ENCODE results near the gene RBM12. TPM values are rescaled to one million over a fixed set of nuclear protein-coding genes. Genes with fewer than 3 reads are reported as not detected.

Gene RBM12
- total and polyA plus RNA-seq, 2 donors (not counting 1 experiment from before 2014, with no cell fraction given): 52.7 to 144 TPM

DNA sequence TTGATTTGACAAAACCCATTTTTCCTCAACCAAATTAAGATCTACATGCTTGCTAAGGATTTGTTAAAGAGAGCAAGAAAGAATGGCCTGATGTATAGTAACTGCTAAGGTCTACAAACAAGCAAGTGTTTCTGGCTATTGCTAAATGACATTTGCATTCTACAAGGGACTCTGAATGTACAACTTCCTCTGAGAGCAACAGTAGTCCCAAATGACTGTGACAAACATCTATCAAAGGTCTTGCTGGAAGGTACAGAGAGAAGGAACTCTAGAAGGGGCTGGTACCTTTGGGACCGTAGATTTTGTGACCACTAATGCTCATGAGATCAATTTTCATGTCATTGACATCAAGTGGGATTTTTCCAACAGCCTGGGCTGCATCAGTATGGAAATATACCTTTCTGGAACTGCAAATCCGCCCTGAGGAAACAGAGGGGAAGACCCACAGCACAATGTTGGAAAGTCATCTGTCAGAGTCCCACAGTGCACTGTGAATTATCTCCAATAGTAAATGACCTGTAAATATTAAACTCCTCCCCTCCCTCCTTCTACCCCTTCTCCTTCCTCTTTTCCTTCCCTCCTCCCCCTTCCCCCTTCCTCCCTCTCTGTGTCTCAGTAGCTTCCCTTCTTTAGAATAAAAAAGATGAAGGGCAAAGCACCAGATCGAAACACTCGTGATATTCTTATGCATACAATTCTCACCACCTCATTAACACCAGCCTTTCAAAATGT lies 15.9 kb upstream of the RBM12 start:
- H3K4me3 Mint-ChIP-seq: peak overlapping the region; percentile 36

DNA sequence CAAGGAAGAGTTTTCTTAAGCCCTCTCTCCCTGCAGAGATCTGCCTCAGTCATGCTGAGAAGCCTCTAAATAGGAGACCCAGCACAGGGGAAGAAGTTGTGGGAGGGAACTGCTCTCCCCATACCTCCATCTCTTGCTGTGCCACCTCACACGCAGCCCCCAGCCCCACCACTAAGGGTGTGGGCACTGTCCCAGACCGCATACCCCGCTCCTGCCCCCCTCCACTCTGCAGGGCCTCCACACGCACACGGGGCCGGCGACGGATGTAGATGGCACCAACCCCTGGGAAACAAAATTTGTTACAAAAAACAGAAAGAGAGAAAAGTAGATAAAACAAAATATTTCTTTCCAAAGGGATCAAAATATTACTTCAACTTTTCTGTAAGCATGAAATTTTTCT lies 10.2 kb upstream of the RBM12 start:
- H3K4me2 ChIP-seq (replicated peaks; ENCODE audit: low read depth, low read length, poor library complexity, severe bottlenecking): no peak overlapping the region
- H3K27me3 ChIP-seq (replicated peaks in 1 of 4; ENCODE audit: control extremely low read depth in 1 of 4, control insufficient read depth in 3 of 4, insufficient read depth in 4 of 4, low read length in 3 of 4): no peaks in the 10 kb centered on the region
- Mint-ChIP-seq H3K9me3 (ENCODE audit: insufficient read depth) (no peaks in the 10 kb centered on the region), H3K27me3 (no peaks in the 10 kb centered on the region), H3K4me1 (peaks cover 3% of the 10 kb centered on the region), H3K27ac (no peak overlapping the region), H3K4me3 (no peak overlapping the region)
- DNase-seq (no peak), ATAC-seq (ENCODE audit: low read depth) (no peak)
- no peaks in the 10 kb centered on the region for H3K9me3 ChIP-seq (ENCODE audit: control extremely low read depth in 1 of 3, control insufficient read depth in 2 of 3, insufficient read depth in 1 of 3, low read length in 2 of 3)
- whole genome bisulfite sequencing (ENCODE audit: insufficient coverage): no CpG with 5 or more reads among the region's 8 CpGs
- no peaks in the 10 kb centered on the region for H4K20me1 ChIP-seq (ENCODE audit: control insufficient read depth, insufficient read depth, low read length, poor library complexity, severe bottlenecking)
- no peak overlapping the region for H3K27ac ChIP-seq (ENCODE audit: low read length in 2 of 2)
- ChIA-PET POLR2A (interaction anchor here (0.5 kb wide), 1 partner anchor 9 kb away, joined by 4 read pairs; no protein-coding TSS in a partner anchor), CTCF (no interaction called here)
- no peaks in the 10 kb centered on the region for H3K4me1 ChIP-seq (ENCODE audit: control insufficient read depth in 2 of 2, insufficient read depth in 2 of 2, low read length in 2 of 2)
- peaks cover 3% of the 10 kb centered on the region for H3K79me2 ChIP-seq (ENCODE audit: control insufficient read depth, insufficient read depth, low read length)
- TF ChIP-seq, protein P1, sequence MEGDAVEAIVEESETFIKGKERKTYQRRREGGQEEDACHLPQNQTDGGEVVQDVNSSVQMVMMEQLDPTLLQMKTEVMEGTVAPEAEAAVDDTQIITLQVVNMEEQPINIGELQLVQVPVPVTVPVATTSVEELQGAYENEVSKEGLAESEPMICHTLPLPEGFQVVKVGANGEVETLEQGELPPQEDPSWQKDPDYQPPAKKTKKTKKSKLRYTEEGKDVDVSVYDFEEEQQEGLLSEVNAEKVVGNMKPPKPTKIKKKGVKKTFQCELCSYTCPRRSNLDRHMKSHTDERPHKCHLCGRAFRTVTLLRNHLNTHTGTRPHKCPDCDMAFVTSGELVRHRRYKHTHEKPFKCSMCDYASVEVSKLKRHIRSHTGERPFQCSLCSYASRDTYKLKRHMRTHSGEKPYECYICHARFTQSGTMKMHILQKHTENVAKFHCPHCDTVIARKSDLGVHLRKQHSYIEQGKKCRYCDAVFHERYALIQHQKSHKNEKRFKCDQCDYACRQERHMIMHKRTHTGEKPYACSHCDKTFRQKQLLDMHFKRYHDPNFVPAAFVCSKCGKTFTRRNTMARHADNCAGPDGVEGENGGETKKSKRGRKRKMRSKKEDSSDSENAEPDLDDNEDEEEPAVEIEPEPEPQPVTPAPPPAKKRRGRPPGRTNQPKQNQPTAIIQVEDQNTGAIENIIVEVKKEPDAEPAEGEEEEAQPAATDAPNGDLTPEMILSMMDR (IDR thresholded peaks at IDR 0.05): no peak
- TF ChIP-seq EZH2 (IDR thresholded peaks at IDR 0.05; ENCODE audit: borderline replicate concordance, insufficient read depth, low read depth, low read length, poor library complexity, severe bottlenecking): no peak
- intact Hi-C loops (cut with micrococcal nuclease): no loop called here
- H3K4me3 ChIP-seq (ENCODE audit: control extremely low read depth in 1 of 5, extremely low read depth in 1 of 5, insufficient read depth in 1 of 5, low read depth in 2 of 5, low read length in 4 of 5): no peak overlapping the region
- peaks cover 2 to 38% of the 10 kb centered on the region in 2 experiments for H3K36me3 ChIP-seq (replicated peaks in 1 of 2; ENCODE audit: control extremely low read depth in 1 of 2, control insufficient read depth in 1 of 2, extremely low read depth in 1 of 2, insufficient read depth in 2 of 2, low read length in 1 of 2)
- H3K9ac ChIP-seq (ENCODE audit: low read length): no peak overlapping the region
- no peak overlapping the region for H2AFZ ChIP-seq (ENCODE audit: insufficient read depth, low read depth, low read length, poor library complexity, severe bottlenecking)

More for the DNA sequence above, 15.9 kb upstream of the RBM12 start:
- CTCF ChIA-PET: no interaction called here
- peak overlapping the region; percentile 62 for H3K27ac Mint-ChIP-seq
- H3K9me3 Mint-ChIP-seq (ENCODE audit: insufficient read depth): no peaks in the 10 kb centered on the region
- peak; percentile 70 for ATAC-seq (ENCODE audit: low read depth)
- peaks cover 16% of the 10 kb centered on the region for H3K4me1 Mint-ChIP-seq
- peaks cover 3% of the 10 kb centered on the region for H3K79me2 ChIP-seq (ENCODE audit: control insufficient read depth, insufficient read depth, low read length)
- no peaks in the 10 kb centered on the region for H3K27me3 Mint-ChIP-seq
- intact Hi-C loops (cut with micrococcal nuclease): no loop called here
- TF ChIP-seq, protein P1 (IDR thresholded peaks at IDR 0.05): no peak
- TF ChIP-seq EZH2 (IDR thresholded peaks at IDR 0.05; ENCODE audit: borderline replicate concordance, insufficient read depth, low read depth, low read length, poor library complexity, severe bottlenecking): no peak
- peak overlapping the region; percentile 19 to 24 for H3K27ac ChIP-seq (ENCODE audit: low read length in 2 of 2)
- no peaks in the 10 kb centered on the region for H3K9me3 ChIP-seq (ENCODE audit: control extremely low read depth in 1 of 3, control insufficient read depth in 2 of 3, insufficient read depth in 1 of 3, low read length in 2 of 3)
- no peak for DNase-seq
- no peak overlapping the region for H3K4me3 ChIP-seq (ENCODE audit: control extremely low read depth in 1 of 5, extremely low read depth in 1 of 5, insufficient read depth in 1 of 5, low read depth in 2 of 5, low read length in 4 of 5)
- no peaks in the 10 kb centered on the region for H3K27me3 ChIP-seq (replicated peaks in 1 of 4; ENCODE audit: control extremely low read depth in 1 of 4, control insufficient read depth in 3 of 4, insufficient read depth in 4 of 4, low read length in 3 of 4)
- POLR2A ChIA-PET: no interaction called here
- H3K9ac ChIP-seq (ENCODE audit: low read length): peak overlapping the region; percentile 1
- H4K20me1 ChIP-seq (ENCODE audit: control insufficient read depth, insufficient read depth, low read length, poor library complexity, severe bottlenecking): no peaks in the 10 kb centered on the region
- peaks cover 10% of the 10 kb centered on the region in 2 donors for H3K4me1 ChIP-seq (ENCODE audit: control insufficient read depth in 2 of 2, insufficient read depth in 2 of 2, low read length in 2 of 2)
- H2AFZ ChIP-seq (ENCODE audit: insufficient read depth, low read depth, low read length, poor library complexity, severe bottlenecking): no peak overlapping the region
- WGBS (ENCODE audit: insufficient coverage): 40% methylated on average over 1 of the region's 4 CpGs
- peak overlapping the region; percentile 22 for H3K4me2 ChIP-seq (replicated peaks; ENCODE audit: low read depth, low read length, poor library complexity, severe bottlenecking)
- peaks cover 0 to 7% of the 10 kb centered on the region in 2 experiments for H3K36me3 ChIP-seq (replicated peaks in 1 of 2; ENCODE audit: control extremely low read depth in 1 of 2, control insufficient read depth in 1 of 2, extremely low read depth in 1 of 2, insufficient read depth in 2 of 2, low read length in 1 of 2)
